MM.1S (cell line): Measurements from ENCODE around the gene NAGLU.

Experiments used
- EZH2 ChIP-seq: fragments of 300-600 bp; sonication (generic); optimal IDR thresholded peaks from 2 replicates; pipeline ENCODE3; 2017; ENCODE audit warnings: low read depth, mild to moderate bottlenecking, antibody characterized with exemption, low read length, mixed read lengths
- EZH2phosphoT487 ChIP-seq: fragments of 300-600 bp; sonication (generic); IDR thresholded peaks from 2 replicates; pipeline ENCODE4 v1.6.1; 2018; ENCODE audit warnings: antibody characterized with exemption, low read length
- TF ChIP-seq, protein P1 (sequence below): fragments of 300-600 bp; sonication (generic); IDR thresholded peaks from 2 replicates; pipeline ENCODE4 v1.5.1; 2016; ENCODE audit warnings: antibody characterized with exemption, low read length, mixed read lengths

- TF ChIP-seq, protein P1, sequence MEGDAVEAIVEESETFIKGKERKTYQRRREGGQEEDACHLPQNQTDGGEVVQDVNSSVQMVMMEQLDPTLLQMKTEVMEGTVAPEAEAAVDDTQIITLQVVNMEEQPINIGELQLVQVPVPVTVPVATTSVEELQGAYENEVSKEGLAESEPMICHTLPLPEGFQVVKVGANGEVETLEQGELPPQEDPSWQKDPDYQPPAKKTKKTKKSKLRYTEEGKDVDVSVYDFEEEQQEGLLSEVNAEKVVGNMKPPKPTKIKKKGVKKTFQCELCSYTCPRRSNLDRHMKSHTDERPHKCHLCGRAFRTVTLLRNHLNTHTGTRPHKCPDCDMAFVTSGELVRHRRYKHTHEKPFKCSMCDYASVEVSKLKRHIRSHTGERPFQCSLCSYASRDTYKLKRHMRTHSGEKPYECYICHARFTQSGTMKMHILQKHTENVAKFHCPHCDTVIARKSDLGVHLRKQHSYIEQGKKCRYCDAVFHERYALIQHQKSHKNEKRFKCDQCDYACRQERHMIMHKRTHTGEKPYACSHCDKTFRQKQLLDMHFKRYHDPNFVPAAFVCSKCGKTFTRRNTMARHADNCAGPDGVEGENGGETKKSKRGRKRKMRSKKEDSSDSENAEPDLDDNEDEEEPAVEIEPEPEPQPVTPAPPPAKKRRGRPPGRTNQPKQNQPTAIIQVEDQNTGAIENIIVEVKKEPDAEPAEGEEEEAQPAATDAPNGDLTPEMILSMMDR = no peak
- TF ChIP-seq EZH2 (no peak), EZH2phosphoT487 (no peak)
These were observed 523 bp downstream of the NAGLU start for GRCh38 chr17:42536372-42537155.
